ENCODE data around the gene DGKH. TPM values are rescaled to one million over a fixed set of nuclear protein-coding genes. Genes with fewer than 3 reads are reported as not detected.

The DGKH gene
- total and polyA plus RNA-seq, 2 experiments from 2014 or later, result 3.6 to 7.2 TPM

DNA sequence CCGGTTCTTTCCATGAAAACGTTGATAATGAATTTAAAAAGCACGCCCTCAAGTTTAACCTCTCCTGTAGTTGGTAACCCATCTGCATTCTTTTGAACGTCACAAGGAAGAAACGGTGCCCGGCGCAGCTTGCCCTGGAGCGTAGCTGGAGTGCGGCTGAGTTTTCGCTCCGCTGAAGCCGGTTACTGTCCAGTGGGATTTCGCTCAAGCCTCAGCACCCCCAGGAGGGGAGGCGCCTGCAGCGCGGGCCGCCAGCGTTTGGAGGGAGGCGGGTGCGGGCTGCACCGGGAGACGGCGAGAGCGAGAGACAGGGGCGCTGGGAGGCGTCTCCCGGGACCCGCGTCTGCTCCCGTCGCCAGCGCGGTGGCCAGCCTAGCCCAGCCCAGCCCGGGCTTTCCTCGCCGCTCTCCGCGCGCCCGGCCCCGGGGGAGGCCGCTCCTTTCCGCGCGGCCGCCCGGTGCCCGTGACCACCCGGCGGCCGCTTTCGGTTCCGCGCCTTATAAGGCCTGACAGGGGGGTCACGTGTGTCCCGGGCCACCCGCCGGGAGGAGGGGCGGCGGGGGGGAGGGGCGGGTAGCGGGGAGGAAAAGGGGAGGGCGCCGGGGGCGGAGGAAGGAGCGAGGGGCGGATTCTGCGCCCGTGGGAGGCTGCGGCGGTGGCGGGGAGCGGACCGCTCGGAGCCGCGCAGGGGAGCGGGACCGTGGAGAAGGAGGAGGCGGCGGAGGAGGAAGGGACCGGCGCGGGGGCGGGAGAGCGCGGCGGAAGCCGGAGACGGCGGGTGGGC, 8.3 kb upstream of the DGKH start:
- Histone ChIP-seq H3K9me3 (ENCODE audit: low read depth) (no peaks in the 10 kb centered on the region), H3K4me2 (peak overlapping the region; percentile 74), H3K9me2 (replicated peaks; ENCODE audit: insufficient read depth) (no peaks in the 10 kb centered on the region), H4K20me1 (ENCODE audit: insufficient read depth, poor library complexity, severe bottlenecking) (no peaks in the 10 kb centered on the region), H3K36me3 (replicated peaks; ENCODE audit: insufficient read depth, low read depth) (no peaks in the 10 kb centered on the region), H2AFZ (peak overlapping the region; percentile 63), H3K79me2 (peaks cover 31% of the 10 kb centered on the region), H3K27me3 (no peaks in the 10 kb centered on the region), H3K4me3 (peak overlapping the region; percentile 38), H3K4me1 (ENCODE audit: insufficient read depth) (no peaks in the 10 kb centered on the region), H3K27ac (peak overlapping the region; percentile 96)
- DNase-seq (ENCODE audit: low spot score), result peak; percentile 93
- TF ChIP-seq EZH2phosphoT487 (IDR thresholded peaks at IDR 0.05; ENCODE audit: low read depth, severe bottlenecking, unreplicated experiment), result no peak
- TF ChIP-seq, protein P1, sequence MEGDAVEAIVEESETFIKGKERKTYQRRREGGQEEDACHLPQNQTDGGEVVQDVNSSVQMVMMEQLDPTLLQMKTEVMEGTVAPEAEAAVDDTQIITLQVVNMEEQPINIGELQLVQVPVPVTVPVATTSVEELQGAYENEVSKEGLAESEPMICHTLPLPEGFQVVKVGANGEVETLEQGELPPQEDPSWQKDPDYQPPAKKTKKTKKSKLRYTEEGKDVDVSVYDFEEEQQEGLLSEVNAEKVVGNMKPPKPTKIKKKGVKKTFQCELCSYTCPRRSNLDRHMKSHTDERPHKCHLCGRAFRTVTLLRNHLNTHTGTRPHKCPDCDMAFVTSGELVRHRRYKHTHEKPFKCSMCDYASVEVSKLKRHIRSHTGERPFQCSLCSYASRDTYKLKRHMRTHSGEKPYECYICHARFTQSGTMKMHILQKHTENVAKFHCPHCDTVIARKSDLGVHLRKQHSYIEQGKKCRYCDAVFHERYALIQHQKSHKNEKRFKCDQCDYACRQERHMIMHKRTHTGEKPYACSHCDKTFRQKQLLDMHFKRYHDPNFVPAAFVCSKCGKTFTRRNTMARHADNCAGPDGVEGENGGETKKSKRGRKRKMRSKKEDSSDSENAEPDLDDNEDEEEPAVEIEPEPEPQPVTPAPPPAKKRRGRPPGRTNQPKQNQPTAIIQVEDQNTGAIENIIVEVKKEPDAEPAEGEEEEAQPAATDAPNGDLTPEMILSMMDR (IDR thresholded peaks at IDR 0.05; ENCODE audit: poor library complexity), result no peak
- no peak for TF ChIP-seq EZH2 (IDR thresholded peaks at IDR 0.05; ENCODE audit: borderline replicate concordance)
- WGBS (ENCODE audit: low lambda C conversion rate, missing lambda C conversion rate), result under 1% methylated on average over 50 of the region's 91 CpGs

DNA sequence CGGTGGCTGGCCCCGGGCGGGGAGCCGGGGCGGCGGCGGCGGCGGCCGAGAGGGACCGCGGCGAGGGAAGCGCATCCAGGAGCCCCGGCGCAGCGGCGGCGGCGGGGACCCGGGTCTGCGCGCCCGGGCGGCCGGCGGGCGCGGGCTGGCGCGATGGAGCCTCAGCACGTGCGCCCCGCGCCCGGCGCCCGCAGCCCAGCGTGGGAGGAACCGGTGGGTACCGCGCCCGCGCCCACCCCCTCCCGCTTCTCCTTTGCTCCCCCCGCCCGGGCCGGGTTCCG, 7.8 kb upstream of the DGKH start:
- peak overlapping the region; percentile 82 for H3K4me3 ChIP-seq
- DNase-seq (ENCODE audit: low spot score), result no peak
- H3K27ac ChIP-seq, result peak overlapping the region; percentile 96
- no peaks in the 10 kb centered on the region for H3K9me2 ChIP-seq (replicated peaks; ENCODE audit: insufficient read depth)
- 0% methylated on average over 4 of the region's 49 CpGs for WGBS (ENCODE audit: low lambda C conversion rate, missing lambda C conversion rate)
- no peaks in the 10 kb centered on the region for H3K27me3 ChIP-seq
- no peaks in the 10 kb centered on the region for H3K36me3 ChIP-seq (replicated peaks; ENCODE audit: insufficient read depth, low read depth)
- peak overlapping the region; percentile 94 for H2AFZ ChIP-seq
- no peaks in the 10 kb centered on the region for H3K9me3 ChIP-seq (ENCODE audit: low read depth)
- TF ChIP-seq, protein P1 (IDR thresholded peaks at IDR 0.05; ENCODE audit: poor library complexity), result no peak
- TF ChIP-seq EZH2phosphoT487 (IDR thresholded peaks at IDR 0.05; ENCODE audit: low read depth, severe bottlenecking, unreplicated experiment) (no peak), EZH2 (IDR thresholded peaks at IDR 0.05; ENCODE audit: borderline replicate concordance) (no peak)
- peak overlapping the region; percentile 95 for H3K4me2 ChIP-seq
- peaks cover 36% of the 10 kb centered on the region for H3K79me2 ChIP-seq
- no peaks in the 10 kb centered on the region for H4K20me1 ChIP-seq (ENCODE audit: insufficient read depth, poor library complexity, severe bottlenecking)
- H3K4me1 ChIP-seq (ENCODE audit: insufficient read depth), result no peaks in the 10 kb centered on the region

DNA sequence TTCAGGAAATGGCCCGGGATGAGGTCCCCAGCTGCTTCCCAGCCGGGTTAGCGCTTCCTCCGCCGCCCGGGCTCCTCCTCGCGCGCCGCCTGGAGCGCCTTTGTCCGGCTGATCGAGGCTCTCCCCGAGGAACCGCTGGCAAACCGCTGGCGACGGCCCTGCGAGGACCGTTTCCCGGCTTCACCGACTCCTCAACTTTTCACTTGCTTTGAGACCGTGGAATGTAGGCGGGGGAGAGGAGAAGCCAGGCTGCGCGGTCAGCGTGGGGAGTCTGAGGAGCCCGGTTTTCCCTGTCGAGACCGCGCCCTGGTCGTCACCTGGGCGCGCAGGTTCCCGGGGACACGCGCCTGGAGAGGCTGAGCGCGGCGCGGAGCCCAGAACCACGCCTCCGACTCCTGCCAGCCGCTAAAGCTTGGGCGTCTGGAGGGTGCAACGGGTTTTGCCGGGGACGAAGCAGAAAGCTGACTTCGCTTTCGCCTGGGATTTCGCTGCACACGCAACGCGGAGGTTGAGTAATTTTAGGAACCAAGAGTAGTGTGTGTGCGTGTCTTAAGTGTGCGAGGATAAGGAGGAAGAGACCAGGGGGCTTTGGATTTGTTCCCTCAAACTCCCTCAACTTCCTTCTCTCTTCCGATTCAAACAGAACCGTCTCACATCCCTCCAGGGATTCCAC, 7.3 kb upstream of the DGKH start:
- no peak for TF ChIP-seq EZH2phosphoT487 (IDR thresholded peaks at IDR 0.05; ENCODE audit: low read depth, severe bottlenecking, unreplicated experiment)
- TF ChIP-seq, protein P1 (IDR thresholded peaks at IDR 0.05; ENCODE audit: poor library complexity), result no peak
- no peak for TF ChIP-seq EZH2 (IDR thresholded peaks at IDR 0.05; ENCODE audit: borderline replicate concordance)

More for the DNA sequence above, 7.3 kb upstream of the DGKH start:
- H2AFZ ChIP-seq, result peak overlapping the region; percentile 94
- H3K9me3 ChIP-seq (ENCODE audit: low read depth), result no peaks in the 10 kb centered on the region
- H3K27ac ChIP-seq, result peak overlapping the region; percentile 61
- H3K79me2 ChIP-seq, result peaks cover 41% of the 10 kb centered on the region
- DNase-seq (ENCODE audit: low spot score), result peak; percentile 75
- H3K4me1 ChIP-seq (ENCODE audit: insufficient read depth), result no peaks in the 10 kb centered on the region
- H3K9me2 ChIP-seq (replicated peaks; ENCODE audit: insufficient read depth), result no peaks in the 10 kb centered on the region
- no peaks in the 10 kb centered on the region for H3K27me3 ChIP-seq
- peak overlapping the region; percentile 95 for H3K4me2 ChIP-seq
- no peaks in the 10 kb centered on the region for H3K36me3 ChIP-seq (replicated peaks; ENCODE audit: insufficient read depth, low read depth)
- no peaks in the 10 kb centered on the region for H4K20me1 ChIP-seq (ENCODE audit: insufficient read depth, poor library complexity, severe bottlenecking)
- H3K4me3 ChIP-seq, result peak overlapping the region; percentile 82
- WGBS (ENCODE audit: low lambda C conversion rate, missing lambda C conversion rate), result 1% methylated on average over 58 of the region's 58 CpGs
